ENCODE data around the gene CEP85L. TPM values are rescaled to one million over a fixed set of nuclear protein-coding genes. Genes with fewer than 3 reads are reported as not detected.
A peak's percentile ranks its signal among the peaks of the same experiment; 100 is the strongest.

The CEP85L gene
- total and polyA plus RNA-seq, 2 of the 13 experiments (the other 11 are each of a cell fraction or from before 2014, with no cell fraction given), result 0.44 to 1.7 TPM

DNA sequence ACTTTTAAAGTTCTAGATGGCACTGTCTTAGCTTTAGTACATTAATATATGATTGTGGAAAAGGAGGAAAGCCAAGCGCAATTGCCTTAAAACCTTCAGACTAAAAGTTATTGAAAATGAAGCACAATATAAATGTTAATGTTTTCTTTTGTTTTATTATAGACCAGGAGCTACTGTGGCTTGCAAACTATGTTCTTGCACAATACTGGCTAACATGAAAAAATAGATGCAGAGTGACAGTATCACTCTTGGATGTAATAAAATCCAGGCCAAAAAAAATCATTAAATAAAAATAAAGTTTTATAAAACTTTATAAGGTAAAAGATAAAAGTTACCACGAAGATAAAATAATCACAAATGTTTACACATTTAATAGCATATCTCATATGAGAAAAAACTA lies 121.6 kb downstream of the CEP85L start:
- no peak for FAIRE-seq
- Histone ChIP-seq H3K79me2 (ENCODE audit: insufficient read depth, low read length) (no peaks in the 10 kb centered on the region), H3K9ac (ENCODE audit: insufficient read depth, low read depth, low read length) (no peak overlapping the region), H3K27me3 (ENCODE audit: control insufficient read depth in 1 of 2, insufficient read depth in 2 of 2, low read length in 2 of 2) (no peaks in the 10 kb centered on the region), H3K9me3 (ENCODE audit: low read length) (no peaks in the 10 kb centered on the region), H4K20me1 (ENCODE audit: insufficient read depth, low read length) (no peaks in the 10 kb centered on the region), H3K36me3 (replicated peaks in 1 of 2; ENCODE audit: control insufficient read depth in 1 of 2, insufficient read depth in 2 of 2, low read length in 2 of 2) (no peaks in the 10 kb centered on the region), H3K4me3 (replicated peaks in 1 of 3; ENCODE audit: insufficient read depth in 1 of 3, low read depth in 2 of 3, low read length in 3 of 3) (no peak overlapping the region), H3K4me2 (ENCODE audit: low read depth, low read length) (no peak overlapping the region), H3K27ac (ENCODE audit: extremely low read length, insufficient read depth, low read length) (no peak overlapping the region), H2AFZ (ENCODE audit: low read length) (no peak overlapping the region), H3K4me1 (ENCODE audit: insufficient read depth, low read length) (no peaks in the 10 kb centered on the region)
- ATAC-seq, result no peak
- 22% methylated on average over 2 of the region's 2 CpGs for WGBS (ENCODE audit: low lambda C conversion rate)
- in situ Hi-C loops (cut with HindIII; ENCODE audit: extremely low pct_ligation_motif_present, low pct_unique_long_range_greater_than_20kb) (no loop called here), intact Hi-C loops (cut with micrococcal nuclease; ENCODE audit: unreplicated experiment) (no loop called here)
- TF ChIP-seq ZNF747 (CRISPR knock-in tag; IDR thresholded peaks at IDR 0.05; ENCODE audit: borderline replicate concordance) (no peak), CEBPB (IDR thresholded peaks at IDR 0.05; ENCODE audit: borderline replicate concordance, low read depth, low read length) (peak; percentile 63; the same call in 1 of the 2 replicates)
- no TSS peak for BruUV-seq (replicated peaks)
- ChIA-PET POLR2A (no interaction called here), CTCF (ENCODE audit: low intra/inter-chr PET ratio, low total read pairs) (no interaction called here)
- no peak for DNase-seq (ENCODE audit: low spot score)

DNA sequence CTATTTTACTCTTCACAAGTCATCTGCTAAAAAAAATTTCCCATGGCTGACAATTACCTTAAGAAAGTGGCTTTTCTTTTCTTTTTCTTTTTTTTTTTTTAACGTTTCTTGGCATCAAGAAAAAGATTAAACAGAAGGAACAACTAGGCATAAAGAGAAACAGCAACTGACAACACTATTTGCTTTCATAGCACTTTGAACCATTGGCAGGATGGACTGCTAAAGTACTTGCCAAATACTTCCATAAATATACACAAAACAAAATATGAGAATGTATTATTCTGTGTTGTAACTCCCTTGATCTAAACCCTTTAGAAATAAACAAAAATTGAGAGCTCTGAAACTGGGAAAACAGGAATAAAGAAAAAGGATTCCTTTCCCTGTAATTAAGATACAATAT lies 123.3 kb downstream of the CEP85L start:
- H3K27ac ChIP-seq (ENCODE audit: extremely low read length, insufficient read depth, low read length), result no peak overlapping the region
- POLR2A ChIA-PET, result no interaction called here
- CTCF ChIA-PET (ENCODE audit: low intra/inter-chr PET ratio, low total read pairs), result no interaction called here
- H4K20me1 ChIP-seq (ENCODE audit: insufficient read depth, low read length), result no peaks in the 10 kb centered on the region
- no TSS peak for BruUV-seq (replicated peaks)
- H3K36me3 ChIP-seq (replicated peaks in 1 of 2; ENCODE audit: control insufficient read depth in 1 of 2, insufficient read depth in 2 of 2, low read length in 2 of 2), result no peaks in the 10 kb centered on the region
- H3K79me2 ChIP-seq (ENCODE audit: insufficient read depth, low read length), result no peaks in the 10 kb centered on the region
- 0% methylated on average over 1 of the region's 1 CpG for WGBS (ENCODE audit: low lambda C conversion rate)
- in situ Hi-C loops (cut with HindIII; ENCODE audit: extremely low pct_ligation_motif_present, low pct_unique_long_range_greater_than_20kb) (no loop called here), intact Hi-C loops (cut with micrococcal nuclease; ENCODE audit: unreplicated experiment) (no loop called here)
- H3K9ac ChIP-seq (ENCODE audit: insufficient read depth, low read depth, low read length), result no peak overlapping the region
- no peaks in the 10 kb centered on the region for H3K9me3 ChIP-seq (ENCODE audit: low read length)
- no peak overlapping the region for H3K4me3 ChIP-seq (replicated peaks in 1 of 3; ENCODE audit: insufficient read depth in 1 of 3, low read depth in 2 of 3, low read length in 3 of 3)
- H3K4me1 ChIP-seq (ENCODE audit: insufficient read depth, low read length), result no peaks in the 10 kb centered on the region
- no peak overlapping the region for H2AFZ ChIP-seq (ENCODE audit: low read length)
- FAIRE-seq (no peak), ATAC-seq (no peak), DNase-seq (ENCODE audit: low spot score) (no peak)
- no peaks in the 10 kb centered on the region for H3K27me3 ChIP-seq (ENCODE audit: control insufficient read depth in 1 of 2, insufficient read depth in 2 of 2, low read length in 2 of 2)
- H3K4me2 ChIP-seq (ENCODE audit: low read depth, low read length), result no peak overlapping the region
- TF ChIP-seq FOXA1 (IDR thresholded peaks at IDR 0.05), result no peak
- no peak for TF ChIP-seq FOXA1 (CRISPR knock-in tag; IDR thresholded peaks at IDR 0.05)
- TF ChIP-seq, protein P1, sequence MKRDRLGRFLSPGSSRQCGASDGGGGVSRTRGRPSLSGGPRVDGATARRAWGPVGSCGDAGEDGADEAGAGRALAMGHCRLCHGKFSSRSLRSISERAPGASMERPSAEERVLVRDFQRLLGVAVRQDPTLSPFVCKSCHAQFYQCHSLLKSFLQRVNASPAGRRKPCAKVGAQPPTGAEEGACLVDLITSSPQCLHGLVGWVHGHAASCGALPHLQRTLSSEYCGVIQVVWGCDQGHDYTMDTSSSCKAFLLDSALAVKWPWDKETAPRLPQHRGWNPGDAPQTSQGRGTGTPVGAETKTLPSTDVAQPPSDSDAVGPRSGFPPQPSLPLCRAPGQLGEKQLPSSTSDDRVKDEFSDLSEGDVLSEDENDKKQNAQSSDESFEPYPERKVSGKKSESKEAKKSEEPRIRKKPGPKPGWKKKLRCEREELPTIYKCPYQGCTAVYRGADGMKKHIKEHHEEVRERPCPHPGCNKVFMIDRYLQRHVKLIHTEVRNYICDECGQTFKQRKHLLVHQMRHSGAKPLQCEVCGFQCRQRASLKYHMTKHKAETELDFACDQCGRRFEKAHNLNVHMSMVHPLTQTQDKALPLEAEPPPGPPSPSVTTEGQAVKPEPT (CRISPR knock-in tag; IDR thresholded peaks at IDR 0.05; ENCODE audit: low read depth), result no peak
- TF ChIP-seq NCOA5 (CRISPR knock-in tag; IDR thresholded peaks at IDR 0.05), result no peak
- no peak for TF ChIP-seq ZNF354B (CRISPR knock-in tag; IDR thresholded peaks at IDR 0.05)
- TF ChIP-seq MED13 (CRISPR knock-in tag; IDR thresholded peaks at IDR 0.05), result no peak
- TF ChIP-seq IKZF4 (CRISPR knock-in tag; IDR thresholded peaks at IDR 0.05; ENCODE audit: borderline replicate concordance, low read depth, not compliant biosample characterization), result no peak
- no peak for TF ChIP-seq HMGA1 (CRISPR knock-in tag; conservative IDR thresholded peaks at IDR 0.05)
- no peak for TF ChIP-seq ZNF432 (CRISPR knock-in tag; IDR thresholded peaks at IDR 0.05; ENCODE audit: borderline replicate concordance)
- TF ChIP-seq, protein P2, sequence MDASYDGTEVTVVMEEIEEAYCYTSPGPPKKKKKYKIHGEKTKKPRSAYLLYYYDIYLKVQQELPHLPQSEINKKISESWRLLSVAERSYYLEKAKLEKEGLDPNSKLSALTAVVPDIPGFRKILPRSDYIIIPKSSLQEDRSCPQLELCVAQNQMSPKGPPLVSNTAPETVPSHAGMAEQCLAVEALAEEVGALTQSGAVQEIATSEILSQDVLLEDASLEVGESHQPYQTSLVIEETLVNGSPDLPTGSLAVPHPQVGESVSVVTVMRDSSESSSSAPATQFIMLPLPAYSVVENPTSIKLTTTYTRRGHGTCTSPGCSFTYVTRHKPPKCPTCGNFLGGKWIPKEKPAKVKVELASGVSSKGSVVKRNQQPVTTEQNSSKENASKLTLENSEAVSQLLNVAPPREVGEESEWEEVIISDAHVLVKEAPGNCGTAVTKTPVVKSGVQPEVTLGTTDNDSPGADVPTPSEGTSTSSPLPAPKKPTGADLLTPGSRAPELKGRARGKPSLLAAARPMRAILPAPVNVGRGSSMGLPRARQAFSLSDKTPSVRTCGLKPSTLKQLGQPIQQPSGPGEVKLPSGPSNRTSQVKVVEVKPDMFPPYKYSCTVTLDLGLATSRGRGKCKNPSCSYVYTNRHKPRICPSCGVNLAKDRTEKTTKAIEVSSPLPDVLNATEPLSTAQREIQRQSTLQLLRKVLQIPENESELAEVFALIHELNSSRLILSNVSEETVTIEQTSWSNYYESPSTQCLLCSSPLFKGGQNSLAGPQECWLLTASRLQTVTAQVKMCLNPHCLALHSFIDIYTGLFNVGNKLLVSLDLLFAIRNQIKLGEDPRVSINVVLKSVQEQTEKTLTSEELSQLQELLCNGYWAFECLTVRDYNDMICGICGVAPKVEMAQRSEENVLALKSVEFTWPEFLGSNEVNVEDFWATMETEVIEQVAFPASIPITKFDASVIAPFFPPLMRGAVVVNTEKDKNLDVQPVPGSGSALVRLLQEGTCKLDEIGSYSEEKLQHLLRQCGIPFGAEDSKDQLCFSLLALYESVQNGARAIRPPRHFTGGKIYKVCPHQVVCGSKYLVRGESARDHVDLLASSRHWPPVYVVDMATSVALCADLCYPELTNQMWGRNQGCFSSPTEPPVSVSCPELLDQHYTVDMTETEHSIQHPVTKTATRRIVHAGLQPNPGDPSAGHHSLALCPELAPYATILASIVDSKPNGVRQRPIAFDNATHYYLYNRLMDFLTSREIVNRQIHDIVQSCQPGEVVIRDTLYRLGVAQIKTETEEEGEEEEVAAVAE (CRISPR knock-in tag; IDR thresholded peaks at IDR 0.05; ENCODE audit: borderline replicate concordance), result no peak
- TF ChIP-seq SRSF9 (IDR thresholded peaks at IDR 0.05; ENCODE audit: borderline replicate concordance, insufficient read depth, low read depth, low read length, poor library complexity, severe bottlenecking), result no peak

Data from HepG2 (cell line).